Measurements from ENCODE around the gene RASA3. TPM values are rescaled to one million over a fixed set of nuclear protein-coding genes. Genes with fewer than 3 reads are reported as not detected.
"Not testable (repeated sequence)": the region's sequence is repeated elsewhere in the genome, so short reads cannot be mapped to it uniquely, and the experiment has no call there.

The RASA3 gene
- total RNA-seq, 2 donors from 2014 or later: 10.2 to 13.2 TPM

- no peaks in the 10 kb centered on the region for H3K27me3 ChIP-seq
- TF ChIP-seq CTCF (IDR thresholded peaks at IDR 0.05): no peak
- H3K36me3 ChIP-seq: no peaks in the 10 kb centered on the region
- peaks cover 0 to 59% of the 10 kb centered on the region in 2 donors for H3K4me1 ChIP-seq
- no peak overlapping the region for H3K4me3 ChIP-seq
- no peak for DNase-seq (ENCODE audit: low spot score)
- no peaks in the 10 kb centered on the region for H3K9me3 ChIP-seq
- H3K27ac ChIP-seq: peak overlapping the region; percentile 81 to 88
Observed at GRCh38 chr13:114129649-114130062, 2.8 kb downstream of the RASA3 start.

- Histone ChIP-seq H3K4me3 (peak overlapping the region in 1 of 2 donors; percentile 22), H3K4me1 (peaks cover 0 to 52% of the 10 kb centered on the region in 2 donors), H3K27me3 (no peaks in the 10 kb centered on the region), H3K9me3 (no peaks in the 10 kb centered on the region), H3K36me3 (no peaks in the 10 kb centered on the region), H3K27ac (peak overlapping the region; percentile 81 to 88)
- DNase-seq (ENCODE audit: low spot score): peak; percentile 91
- TF ChIP-seq CTCF (IDR thresholded peaks at IDR 0.05): no peak
Observed at GRCh38 chr13:114128624-114129522, 3.5 kb downstream of the RASA3 start.

GRCh38 chr13:114128348-114128623 is 4.1 kb downstream of the RASA3 start:
- no peak for DNase-seq (ENCODE audit: low spot score)
- Histone ChIP-seq H3K27me3 (no peaks in the 10 kb centered on the region), H3K27ac (peak overlapping the region; percentile 81 to 88), H3K4me1 (peaks cover 0 to 56% of the 10 kb centered on the region in 2 donors), H3K9me3 (no peaks in the 10 kb centered on the region), H3K36me3 (no peaks in the 10 kb centered on the region), H3K4me3 (peak overlapping the region in 1 of 2 donors; percentile 22)
- no peak for TF ChIP-seq CTCF (IDR thresholded peaks at IDR 0.05)

- Histone ChIP-seq H3K4me3 (no peak overlapping the region), H3K27me3 (no peaks in the 10 kb centered on the region), H3K36me3 (no peaks in the 10 kb centered on the region), H3K4me1 (peaks cover 0 to 61% of the 10 kb centered on the region in 2 donors), H3K9me3 (no peaks in the 10 kb centered on the region), H3K27ac (peak overlapping the region; percentile 81 to 88)
- DNase-seq (ENCODE audit: low spot score): no peak
- TF ChIP-seq CTCF (IDR thresholded peaks at IDR 0.05): no peak
Observed at GRCh38 chr13:114127473-114128347, 4.7 kb downstream of the RASA3 start.

GRCh38 chr13:114126789-114127472 is 5.5 kb downstream of the RASA3 start:
- no peaks in the 10 kb centered on the region for H3K27me3 ChIP-seq
- no peak for DNase-seq (ENCODE audit: low spot score)
- peaks cover 0 to 69% of the 10 kb centered on the region in 2 donors for H3K4me1 ChIP-seq
- TF ChIP-seq CTCF (IDR thresholded peaks at IDR 0.05): no peak
- H3K9me3 ChIP-seq: no peaks in the 10 kb centered on the region
- peak overlapping the region in 1 of 2 donors; percentile 88 for H3K27ac ChIP-seq
- H3K36me3 ChIP-seq: no peaks in the 10 kb centered on the region
- H3K4me3 ChIP-seq: no peak overlapping the region

- DNase-seq (ENCODE audit: low spot score); H3K36me3 ChIP-seq; H3K27me3 ChIP-seq; H3K27ac ChIP-seq; H3K9me3 ChIP-seq; H3K4me3 ChIP-seq: not testable (repeated sequence)
- H3K4me1 ChIP-seq: peaks cover 0 to 72% of the 10 kb centered on the region in 2 donors
Observed at GRCh38 chr13:114126086-114126485, 6.3 kb downstream of the RASA3 start.

Data from right atrium auricular region (tissue), 2 donors.